Activated T-cell treated with anti-CD3 and anti-CD28 coated beads for 4 hours (primary cell): Measurements from ENCODE around the gene CYS1.

Experiments used
- DNase-seq: peaks from one replicate; pipeline ENCODE4 v3.0.0-alpha.2; 2020

The CYS1 gene

DNA sequence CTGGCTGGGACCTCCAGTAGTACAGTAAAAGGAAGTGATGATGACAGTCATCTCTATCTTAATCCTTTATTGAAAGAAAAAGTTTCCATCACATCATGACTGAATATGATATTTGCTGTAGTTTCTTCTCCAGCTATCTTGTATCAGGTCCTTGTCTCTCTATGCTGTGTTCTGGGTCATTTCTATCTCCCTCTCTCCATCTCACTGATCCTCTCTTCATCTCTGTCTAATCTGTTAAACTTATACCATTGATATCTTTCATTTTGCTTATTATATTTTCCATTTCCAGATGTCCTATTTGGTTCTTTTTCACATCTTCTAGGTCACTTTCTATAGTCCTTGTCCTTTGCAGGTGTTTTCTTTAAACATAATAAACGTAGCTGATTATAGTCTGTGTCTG, 12.3 kb downstream of the CYS1 start:
- no peak for DNase-seq

DNA sequence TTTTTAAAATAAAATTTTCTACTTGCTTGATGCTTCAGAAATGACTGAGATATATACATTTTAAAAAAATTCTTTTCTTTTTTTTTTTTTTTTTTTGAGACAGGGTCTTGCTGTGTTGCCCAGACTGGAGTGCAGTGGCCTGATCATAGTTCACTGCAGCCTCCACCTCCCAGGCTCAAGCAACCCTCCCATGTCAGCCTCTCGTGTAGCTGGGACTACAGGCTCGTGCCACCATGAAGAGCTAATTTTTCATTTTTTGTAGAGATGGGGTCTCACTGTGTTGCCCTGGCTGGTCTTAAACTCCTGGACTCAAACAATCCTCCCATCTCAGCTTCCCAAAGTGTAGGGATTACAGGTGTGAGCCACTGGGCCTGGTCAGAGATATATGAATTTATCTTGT, 12.9 kb downstream of the CYS1 start:
- no peak for DNase-seq

DNA sequence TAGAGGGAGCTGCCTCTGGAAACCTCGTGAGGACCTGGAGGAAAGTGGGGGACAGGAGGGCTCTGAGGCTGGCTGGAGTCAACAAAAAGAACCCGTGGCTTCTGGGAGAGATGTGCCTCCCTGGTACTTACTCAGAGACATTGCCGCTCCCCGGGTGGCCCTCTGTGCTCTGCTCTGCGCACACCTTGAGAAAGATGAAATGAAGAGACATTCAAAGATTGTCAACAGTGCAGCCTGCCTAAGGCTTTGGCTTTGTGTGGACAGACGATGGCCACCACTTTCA, 14.5 kb downstream of the CYS1 start:
- no peak for DNase-seq

DNA sequence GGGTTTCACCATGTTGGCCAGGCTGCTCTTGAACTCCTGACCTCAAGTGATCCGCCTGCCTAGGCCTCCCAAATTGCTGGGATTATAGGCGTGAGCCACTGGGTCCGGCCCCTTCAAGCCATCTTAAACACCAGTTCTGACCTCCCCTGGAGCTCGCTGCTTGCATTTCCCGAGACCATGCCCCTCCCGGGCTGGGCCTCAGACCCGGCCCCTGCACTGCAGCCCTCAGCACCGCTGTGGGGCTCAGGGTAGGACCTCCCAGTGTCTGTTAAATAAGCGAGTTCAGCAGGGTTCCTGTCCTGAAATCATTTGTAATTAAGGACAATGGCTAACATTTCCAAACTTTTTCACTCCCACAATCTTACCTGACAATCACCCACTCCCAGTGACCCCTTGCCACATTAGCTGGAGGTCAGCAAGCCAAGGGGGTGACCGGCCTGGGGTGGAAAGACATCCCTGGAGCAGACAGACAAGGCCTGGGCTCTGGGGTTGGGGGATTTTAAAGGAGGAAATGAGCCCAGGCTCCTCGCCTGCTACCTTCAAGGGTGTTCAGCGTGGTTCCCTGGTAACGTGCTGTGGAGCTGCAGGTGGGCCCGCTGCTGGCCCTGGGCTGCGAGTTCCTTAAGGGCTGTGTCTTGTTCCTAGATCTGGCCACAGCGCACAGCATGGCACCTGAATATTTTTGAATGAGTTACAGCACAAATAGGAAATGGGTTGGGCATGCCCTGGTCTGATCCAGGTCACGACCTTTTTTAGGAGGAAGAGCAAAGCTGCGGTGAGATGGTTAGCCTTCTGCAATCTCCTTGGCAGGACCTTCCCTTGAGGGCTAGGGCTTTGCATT, 15.1 kb downstream of the CYS1 start:
- no peak for DNase-seq

DNA sequence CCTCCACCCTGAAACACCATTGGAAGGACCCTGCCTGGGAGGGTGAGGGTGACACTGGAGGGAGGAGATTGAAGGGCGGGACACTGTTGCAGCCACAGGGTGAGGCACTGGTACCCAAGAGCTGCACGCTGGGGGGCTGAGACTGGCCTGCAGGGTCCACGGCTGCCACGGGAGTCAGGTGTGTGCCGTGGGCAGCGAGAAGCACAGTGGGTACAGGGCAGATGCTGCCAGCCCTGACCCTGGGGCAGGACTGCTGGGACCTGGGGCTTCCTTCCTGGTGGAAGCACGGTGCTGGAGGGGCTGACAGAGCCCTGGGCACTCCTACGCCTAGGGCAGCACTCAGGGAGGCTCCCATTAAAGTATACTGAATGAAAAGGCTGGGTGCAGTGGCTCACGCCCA, 16.6 kb downstream of the CYS1 start:
- no peak for DNase-seq

DNA sequence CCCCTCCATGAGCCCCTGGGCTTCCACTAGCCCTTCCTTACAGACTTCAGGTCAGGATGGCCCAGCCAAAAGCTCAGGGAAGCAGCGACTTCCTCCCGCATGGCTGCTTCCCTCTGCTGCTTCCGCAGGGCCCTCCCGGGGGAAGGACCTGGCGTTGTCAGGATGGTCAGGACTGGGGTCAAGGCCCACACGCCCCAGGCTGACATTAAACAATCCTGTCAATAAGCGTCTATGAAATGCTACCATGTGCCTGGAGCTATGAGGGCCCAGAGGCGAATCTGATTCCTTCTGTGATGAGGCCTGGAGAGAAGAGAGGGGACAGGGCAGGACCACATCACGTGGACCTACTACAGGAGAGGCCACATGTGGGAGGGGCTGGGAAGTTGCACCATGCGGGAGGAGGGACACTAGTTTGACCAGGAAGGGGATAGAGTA, 17.3 kb downstream of the CYS1 start:
- no peak for DNase-seq

DNA sequence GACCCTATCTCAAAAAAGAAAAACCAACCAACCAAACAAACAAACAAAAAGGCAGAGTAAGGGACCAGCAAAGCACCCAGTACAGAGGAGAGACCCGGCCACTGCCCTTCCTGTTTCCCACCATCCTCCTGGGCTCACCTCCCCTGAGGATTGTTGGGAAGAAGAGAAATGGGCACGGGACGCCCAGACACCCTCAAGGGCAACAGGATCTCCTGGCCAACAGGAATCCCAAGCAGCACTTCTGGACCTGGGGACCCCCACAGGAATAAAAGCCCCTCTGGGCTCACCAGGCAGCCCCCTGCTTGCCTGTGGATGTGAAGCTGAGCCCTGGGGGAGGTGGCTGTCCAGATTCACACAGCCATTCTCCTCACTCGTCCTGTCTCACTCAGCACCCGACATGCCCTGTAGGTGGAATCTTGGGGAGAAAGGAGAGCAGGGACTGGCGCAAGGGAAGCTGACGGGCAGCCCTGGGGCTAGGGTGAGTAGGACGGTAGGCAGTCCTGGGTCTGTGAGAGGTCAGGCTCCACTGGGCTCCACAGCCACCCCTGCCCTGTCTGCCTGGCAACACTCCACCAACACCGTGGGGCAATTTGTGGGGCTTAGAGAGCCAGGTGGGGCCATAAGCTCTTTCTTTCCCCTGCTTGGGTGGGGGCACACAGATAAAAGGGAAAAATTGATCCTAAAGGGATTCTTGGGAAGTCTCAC, 18.8 kb downstream of the CYS1 start:
- DNase-seq = no peak

DNA sequence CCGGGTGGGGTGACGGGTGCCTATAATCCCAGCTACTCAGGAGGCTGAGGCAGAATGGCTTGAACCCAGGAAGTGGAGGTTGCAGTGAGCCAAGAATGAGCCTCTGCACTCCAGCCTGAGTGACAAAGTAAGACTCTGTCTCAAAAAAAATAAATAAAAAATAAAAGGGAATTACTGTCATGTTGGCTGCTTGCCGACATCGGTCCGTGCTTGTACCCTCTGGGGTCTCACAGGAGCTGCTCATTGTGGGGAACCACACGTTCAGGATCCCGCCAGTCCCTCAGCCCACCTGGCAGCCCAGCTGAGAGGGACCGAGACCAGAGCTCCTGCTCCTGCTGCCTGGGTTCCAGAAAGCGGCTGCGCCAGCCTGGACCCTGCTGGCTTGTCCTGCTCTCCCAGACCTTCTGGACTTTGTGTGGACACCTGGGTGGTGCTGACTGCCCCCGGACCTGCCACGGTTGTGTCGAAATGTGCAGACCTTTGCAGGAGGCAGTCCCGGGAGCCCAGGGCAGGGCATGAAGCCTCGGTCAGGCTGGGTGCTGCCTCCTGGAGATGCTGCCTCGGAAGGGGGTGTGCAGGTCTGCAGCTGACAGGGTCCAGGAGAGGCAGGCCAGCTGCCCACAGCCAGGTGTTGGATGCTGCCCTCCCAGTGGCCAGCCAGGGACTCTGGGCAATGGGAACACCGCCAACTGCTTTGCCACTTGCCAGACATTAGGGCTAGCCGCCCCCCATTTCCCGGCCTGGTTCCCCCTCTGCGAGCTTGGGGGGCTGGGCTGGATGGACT, 20.5 kb downstream of the CYS1 start:
- no peak for DNase-seq

DNA sequence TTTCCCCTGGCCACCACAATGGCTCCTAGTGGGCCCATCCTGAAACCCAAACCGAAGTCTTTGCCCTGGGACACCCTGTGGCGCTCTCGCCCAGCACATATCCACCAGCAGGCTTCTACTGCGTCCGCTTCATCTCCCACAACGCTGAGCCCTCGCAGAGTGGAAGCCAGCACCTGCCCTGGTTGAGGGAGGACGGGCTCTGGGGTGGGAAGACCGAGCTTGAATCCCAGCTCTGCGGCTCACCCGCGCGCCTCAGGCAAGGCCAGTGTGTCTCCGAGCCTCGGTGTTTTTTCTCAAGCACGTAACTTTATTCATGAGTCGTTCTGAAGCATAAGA, 21.2 kb downstream of the CYS1 start:
- DNase-seq = no peak

DNA sequence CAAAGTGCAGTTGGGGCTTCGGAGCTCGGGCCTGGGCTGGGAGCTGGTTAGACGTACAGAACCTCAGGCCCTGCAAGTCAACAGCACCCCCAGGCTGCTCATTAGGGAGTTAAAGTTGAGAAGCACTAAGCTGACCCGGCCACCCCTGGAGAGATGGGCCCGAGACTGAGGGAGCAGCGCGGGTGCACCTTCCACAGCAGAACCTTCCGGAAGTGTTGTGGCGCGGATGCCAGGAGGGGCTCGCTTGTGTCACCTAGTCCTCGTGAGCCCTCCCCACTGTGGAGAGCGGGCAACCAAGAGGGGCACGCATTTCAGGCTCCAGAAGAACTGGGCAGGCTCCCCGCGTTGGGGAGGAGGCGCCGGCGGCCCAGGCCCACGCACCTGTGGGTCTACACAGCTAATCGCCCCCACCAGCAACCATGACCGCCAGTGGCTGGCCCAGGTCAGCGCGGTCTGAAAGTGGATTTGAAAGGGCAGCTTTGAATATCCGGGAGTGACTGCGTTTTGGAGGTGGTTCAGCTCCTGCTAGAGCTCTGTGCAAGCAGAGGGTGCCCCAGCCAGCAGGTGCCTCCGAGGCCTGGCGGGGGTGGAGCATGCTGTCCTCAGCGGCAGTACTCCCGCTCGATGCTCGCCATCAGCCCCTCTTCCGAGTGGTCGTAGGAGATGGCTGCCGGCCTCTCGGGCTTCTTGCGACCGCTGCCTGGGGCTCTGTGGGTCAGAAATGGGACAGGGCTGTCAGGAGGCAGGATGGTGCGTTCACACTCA, 21.8 kb downstream of the CYS1 start:
- no peak for DNase-seq

DNA sequence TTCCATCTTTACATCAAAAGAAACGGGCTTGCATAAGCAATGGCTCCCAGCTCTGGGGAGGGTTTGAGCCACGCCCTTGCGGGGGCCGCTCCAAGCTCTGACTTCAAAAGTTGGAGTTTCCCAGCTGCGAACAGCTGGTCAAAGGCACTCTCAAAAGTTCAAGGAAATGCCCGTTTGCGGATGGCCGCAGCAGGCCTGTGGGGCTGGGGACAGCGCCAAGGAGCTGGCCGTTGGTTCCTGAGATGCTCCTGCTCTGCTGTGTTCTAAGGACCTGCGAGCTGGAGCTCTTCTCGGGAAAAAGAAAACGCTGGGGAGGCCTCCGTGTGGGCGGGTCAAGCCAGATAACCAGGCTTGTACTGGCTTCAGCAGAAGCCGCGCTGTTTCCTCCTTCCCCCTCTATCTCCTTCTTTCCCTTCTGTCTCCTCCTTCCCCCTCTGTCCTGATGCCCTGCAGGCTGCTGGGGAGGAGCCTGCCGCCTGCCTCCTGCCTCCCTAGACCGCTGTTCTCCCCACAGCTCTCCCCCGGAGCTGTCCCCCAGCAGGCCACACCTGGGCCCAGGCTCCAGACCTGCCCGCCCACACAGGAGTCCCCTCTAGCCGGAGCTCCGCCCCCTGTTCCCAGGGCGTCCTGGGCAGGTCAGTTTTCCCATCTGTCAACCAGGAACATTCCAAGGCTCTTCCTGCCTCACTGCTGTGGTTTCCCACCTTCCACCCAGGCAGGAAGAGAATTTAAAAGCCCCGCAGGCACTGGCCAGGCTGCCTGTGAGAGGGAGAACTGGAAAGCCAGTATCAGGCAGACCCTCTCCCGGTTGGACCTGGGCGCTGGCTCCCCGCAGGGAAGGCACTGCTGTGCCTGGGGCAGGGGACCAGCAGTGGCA, 22.7 kb downstream of the CYS1 start:
- no peak for DNase-seq

DNA sequence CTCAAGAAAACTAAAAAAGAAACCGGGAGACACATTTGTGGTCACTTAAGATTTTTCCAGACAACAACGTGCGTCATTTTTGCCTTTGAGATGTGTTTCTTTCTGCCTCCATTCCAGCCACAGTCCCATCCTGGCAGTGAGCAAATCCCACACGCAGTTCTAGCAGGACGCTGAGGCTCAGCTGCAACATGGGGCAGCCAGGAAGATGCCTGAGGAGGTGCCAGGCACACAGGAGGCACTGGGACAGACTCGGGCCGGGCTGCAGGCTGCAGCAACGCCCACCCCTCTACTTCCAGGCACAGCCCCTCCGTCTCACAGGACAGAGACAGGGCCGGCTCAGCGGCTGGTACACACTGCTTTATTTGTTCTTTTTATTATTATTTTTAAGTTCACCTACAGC, 23.8 kb downstream of the CYS1 start:
- no peak for DNase-seq

DNA sequence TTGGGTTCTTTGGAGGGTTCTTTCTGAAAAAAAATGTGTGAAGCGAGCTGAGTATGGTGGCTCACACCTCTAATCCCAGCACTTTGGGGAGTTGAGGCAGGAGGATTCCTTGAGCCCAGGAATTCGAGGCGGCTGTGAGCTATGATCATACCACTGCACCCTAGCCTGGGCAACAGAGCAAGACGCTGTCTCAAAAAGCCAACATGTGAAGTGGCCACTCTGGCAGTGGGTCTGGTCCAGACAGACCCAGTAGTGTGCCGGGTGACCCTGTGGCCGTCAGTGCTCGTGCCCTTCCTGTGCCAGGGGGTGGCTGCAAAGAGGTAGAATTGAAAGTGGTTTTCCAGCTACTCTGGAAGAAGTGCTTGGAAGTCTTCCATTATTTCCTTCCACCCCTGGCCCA, 25.2 kb downstream of the CYS1 start:
- no peak for DNase-seq

DNA sequence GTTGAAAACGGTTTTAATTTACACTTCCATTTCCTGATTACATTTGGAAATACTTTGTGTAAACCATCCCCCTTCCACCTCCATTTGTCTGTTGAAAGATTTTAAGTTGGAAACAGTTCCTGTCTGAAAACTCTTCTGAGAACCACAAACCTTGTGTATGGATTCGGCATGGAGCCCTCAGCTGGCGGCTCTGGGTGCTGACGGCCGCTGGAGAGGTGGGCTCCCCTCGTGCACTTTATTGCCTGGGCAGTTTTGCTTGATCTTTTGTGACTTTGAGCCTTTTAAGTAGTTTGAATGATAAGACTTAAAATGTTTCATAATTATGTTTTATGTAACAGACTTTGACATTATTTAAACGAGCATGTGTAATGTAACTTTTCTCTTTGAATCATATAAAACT, 25.8 kb downstream of the CYS1 start:
- DNase-seq = no peak

DNA sequence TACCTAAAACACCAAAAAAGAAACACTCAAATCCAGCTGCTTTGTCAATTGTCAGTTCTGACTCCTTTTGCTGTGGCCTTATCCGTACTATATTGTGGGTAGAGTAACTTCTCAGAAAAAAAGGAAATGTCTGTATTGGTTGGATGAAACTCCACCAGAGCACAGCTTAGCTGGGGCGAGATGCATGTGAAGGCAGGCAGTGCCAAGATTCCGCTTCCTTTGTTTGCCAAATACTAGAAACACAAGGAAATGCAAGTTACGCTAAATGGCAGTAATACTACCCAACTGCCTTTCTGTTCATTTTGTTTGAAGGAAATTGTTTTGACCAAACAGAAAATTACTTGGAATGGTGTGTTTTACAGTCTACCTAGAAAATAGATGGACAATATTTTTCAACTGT, 26.9 kb downstream of the CYS1 start:
- DNase-seq = no peak

DNA sequence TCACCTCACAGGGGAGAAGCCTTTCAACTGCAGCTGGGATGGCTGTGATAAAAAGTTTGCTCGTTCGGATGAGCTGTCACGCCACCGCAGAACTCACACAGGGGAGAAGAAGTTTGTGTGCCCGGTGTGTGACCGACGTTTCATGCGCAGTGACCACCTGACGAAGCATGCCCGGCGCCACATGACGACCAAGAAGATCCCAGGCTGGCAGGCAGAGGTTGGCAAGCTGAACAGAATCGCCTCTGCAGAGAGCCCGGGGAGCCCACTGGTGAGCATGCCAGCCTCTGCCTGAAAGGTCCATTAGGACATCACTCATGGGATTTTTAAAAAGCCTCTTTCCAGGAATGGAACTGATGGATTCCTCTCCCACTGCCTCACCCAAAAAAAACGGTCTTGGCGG, 28.0 kb downstream of the CYS1 start:
- no peak for DNase-seq

DNA sequence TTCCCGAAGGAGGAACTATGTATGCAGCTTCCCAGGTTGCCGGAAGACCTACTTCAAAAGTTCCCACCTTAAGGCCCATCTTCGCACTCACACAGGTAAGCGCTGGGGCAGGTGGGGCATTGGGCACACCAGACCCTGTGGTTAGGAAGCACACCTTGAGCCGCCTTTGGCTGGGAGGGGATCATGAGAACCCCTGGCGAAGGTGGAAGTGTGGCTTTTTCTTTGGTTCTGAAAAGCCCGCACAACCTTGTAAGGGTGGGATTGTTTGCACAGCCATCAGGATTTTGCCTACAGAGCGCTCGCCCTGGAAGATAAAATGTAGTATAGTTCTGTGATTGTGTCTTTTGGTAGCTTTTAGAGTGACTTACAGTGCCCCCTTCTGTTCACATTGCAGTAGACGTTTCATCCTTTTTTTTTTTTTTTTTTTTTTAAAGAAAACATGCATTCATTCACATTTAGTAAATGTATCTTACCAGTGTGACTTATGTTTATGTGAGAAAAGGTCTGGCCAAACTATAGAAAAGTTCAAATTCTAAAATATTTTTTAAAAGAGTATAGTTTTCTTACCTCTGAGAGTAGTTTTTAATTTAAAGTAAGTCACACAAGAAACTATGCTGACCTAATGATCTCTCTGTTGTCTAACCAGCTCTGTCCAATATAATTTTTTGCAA, 31.6 kb downstream of the CYS1 start:
- DNase-seq = no peak

DNA sequence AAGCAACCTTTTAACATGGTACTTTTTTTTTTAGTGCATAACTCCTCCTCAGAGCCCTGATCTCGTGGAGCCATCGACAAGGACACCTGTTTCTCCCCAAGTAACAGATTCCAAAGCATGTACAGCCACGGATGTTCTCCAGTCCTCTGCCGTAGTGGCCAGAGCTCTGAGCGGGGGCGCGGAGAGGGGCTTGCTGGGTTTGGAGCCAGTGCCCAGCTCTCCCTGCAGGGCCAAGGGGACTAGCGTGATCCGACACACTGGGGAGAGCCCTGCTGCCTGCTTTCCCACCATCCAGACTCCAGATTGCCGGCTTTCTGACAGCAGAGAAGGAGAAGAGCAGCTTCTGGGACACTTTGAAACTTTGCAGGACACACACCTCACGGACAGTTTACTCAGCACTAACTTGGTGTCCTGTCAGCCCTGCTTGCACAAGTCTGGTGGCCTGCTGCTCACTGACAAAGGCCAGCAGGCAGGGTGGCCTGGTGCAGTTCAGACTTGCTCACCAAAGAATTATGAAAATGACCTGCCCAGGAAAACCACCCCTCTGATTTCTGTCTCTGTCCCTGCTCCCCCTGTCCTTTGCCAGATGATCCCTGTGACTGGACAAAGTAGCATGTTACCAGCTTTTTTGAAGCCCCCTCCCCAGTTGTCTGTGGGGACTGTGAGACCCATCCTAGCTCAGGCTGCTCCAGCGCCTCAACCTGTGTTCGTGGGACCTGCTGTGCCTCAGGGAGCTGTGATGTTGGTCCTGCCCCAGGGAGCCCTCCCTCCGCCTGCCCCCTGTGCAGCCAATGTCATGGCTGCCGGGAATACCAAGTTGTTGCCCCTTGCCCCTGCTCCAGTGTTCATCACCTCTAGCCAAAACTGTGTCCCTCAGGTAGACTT, 32.4 kb downstream of the CYS1 start:
- DNase-seq = no peak

DNA sequence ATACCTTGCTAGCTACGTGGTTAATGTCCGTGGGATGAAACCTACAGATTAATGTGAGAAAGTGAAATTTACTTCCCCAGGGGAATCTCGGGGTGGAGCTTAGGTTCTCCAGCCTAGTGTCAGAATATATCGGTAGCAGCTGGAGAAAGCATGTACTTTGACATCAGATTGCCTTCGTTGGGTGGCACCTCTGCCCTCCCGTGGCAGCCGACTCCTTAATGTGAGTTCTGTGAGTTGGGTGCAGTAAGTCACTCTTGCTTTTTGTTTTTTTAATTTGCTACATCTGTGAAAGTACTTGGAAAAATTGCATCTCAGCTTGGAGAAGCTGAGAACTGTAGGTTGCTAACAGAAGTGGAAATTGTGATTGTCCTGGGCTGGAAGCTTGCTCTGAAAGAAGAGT, 33.3 kb downstream of the CYS1 start:
- no peak for DNase-seq

DNA sequence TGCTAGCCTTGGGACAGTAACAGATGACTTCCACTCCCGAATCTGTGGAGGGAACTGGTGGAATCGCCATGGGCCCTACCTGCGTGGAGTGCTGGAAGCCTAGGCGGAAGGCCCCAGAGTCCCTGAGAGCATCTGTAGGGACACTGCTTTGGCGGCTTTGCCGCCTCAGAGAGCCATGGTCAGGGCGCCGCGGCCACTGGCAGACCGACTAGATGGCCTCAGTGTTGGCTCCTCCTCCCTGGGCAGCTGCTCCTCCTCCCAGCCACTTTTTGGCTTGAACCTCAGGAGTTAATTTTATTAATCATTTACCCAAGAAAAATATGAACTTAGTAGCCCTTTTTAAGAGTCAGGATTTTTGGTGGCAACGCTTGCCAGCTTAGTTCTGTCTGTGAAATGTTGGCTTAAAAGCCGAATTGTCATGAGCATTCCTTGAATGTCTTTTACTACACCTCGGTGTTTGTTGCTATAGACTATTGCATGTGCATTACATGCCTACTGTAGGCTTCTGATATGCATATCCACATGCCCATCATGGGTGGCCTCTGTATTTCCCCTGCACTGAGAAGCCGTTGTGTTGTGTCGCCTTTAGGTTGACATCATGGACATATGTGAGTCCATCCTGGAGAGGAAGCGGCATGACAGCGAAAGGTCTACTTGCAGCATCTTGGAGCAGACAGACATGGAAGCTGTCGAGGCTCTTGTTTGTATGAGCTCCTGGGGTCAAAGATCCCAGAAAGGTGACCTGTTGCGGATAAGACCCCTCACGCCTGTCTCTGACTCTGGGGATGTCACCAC, 34.5 kb downstream of the CYS1 start:
- no peak for DNase-seq
